Activated T-cell treated with anti-CD3 and anti-CD28 coated beads, Interleukin-2, amount 50 U/mL, for 1 hour (primary cell): ENCODE data around the gene DNAJA4.

Source experiments
- DNase-seq: peaks from one replicate; pipeline ENCODE4 v3.0.0-alpha.2; 2020

Gene DNAJA4

GRCh38 chr15:78317145-78317836, 52.9 kb downstream of the DNAJA4 start:
- DNase-seq, result no peak

- no peak for DNase-seq
Observed at GRCh38 chr15:78319588-78319987, 55.2 kb downstream of the DNAJA4 start.

- DNase-seq, result no peak
Observed at GRCh38 chr15:78320183-78320582, 55.8 kb downstream of the DNAJA4 start.

- no peak for DNase-seq
Observed at GRCh38 chr15:78321041-78321570, 56.7 kb downstream of the DNAJA4 start.

GRCh38 chr15:78321786-78322185, 57.4 kb downstream of the DNAJA4 start:
- no peak for DNase-seq

- DNase-seq, result no peak
Observed at GRCh38 chr15:78322243-78322642, 57.9 kb downstream of the DNAJA4 start.

GRCh38 chr15:78322724-78323521, 58.6 kb downstream of the DNAJA4 start:
- no peak for DNase-seq

- DNase-seq, result no peak
Observed at GRCh38 chr15:78323693-78324092, 59.3 kb downstream of the DNAJA4 start.

- no peak for DNase-seq
Observed at GRCh38 chr15:78324144-78324543, 59.8 kb downstream of the DNAJA4 start.

GRCh38 chr15:78325092-78325843, 60.9 kb downstream of the DNAJA4 start:
- no peak for DNase-seq

GRCh38 chr15:78327466-78327865, 63.1 kb downstream of the DNAJA4 start:
- no peak for DNase-seq

- no peak for DNase-seq
Observed at GRCh38 chr15:78329625-78330024, 65.3 kb downstream of the DNAJA4 start.
